Stimulated activated CD4-positive, alpha-beta T cell treated with anti-CD3 and anti-CD28 coated beads, Interleukin-12 subunit alpha, Interleukin-12 subunit beta, amount 100 ng/mL, for 4 hours (primary cell): ENCODE data around the gene GRID2.

ENCODE experiments used
- DNase-seq: peaks from one replicate; pipeline ENCODE4 v3.0.0-alpha.2; 2020

The GRID2 gene

GRCh38 chr4:92988301-92988700 lies 684.5 kb downstream of the GRID2 start:
- no peak for DNase-seq

DNA sequence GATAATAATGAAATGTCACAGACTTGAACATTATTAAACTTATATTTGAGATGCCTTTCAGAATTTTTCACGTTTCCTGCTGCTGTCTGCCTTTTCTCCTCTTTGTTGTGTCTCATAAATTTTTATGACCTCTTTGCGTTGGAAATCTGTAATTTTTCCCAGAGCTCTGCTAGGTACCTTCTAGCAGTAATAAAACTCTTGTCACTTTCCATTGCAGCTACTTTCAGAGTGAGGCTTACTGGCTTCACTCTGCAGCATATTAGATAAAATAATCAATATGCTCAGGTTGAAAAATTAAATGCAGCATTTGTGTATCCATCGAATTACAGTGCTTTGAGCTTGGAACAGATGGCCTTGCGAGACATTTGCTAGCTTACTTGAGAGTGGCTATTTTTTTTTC lies 689.0 kb downstream of the GRID2 start:
- DNase-seq = no peak

- no peak for DNase-seq
These were observed 691.0 kb downstream of the GRID2 start for GRCh38 chr4:92994727-92995126.

DNA sequence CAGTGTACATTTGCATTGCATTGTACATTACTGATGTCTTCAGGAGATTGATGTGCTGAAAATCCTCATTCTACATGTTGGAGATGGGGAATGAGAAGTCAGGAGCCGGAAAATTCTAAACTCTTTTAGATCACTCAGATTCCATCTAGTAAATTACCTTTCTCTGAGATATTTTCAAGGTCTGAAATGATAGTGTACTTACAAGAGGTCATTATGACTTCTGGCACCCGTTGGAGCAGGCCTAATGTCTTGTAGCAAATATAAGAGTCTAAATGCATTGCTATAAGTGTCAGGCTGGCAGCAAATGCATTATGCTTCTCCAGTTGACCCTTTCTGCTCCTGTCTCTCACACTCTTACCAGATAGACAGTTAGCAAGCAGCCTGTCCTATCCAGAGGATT lies 692.8 kb downstream of the GRID2 start:
- no peak for DNase-seq

GRCh38 chr4:93000910-93001309 lies 697.1 kb downstream of the GRID2 start:
- DNase-seq = no peak

DNA sequence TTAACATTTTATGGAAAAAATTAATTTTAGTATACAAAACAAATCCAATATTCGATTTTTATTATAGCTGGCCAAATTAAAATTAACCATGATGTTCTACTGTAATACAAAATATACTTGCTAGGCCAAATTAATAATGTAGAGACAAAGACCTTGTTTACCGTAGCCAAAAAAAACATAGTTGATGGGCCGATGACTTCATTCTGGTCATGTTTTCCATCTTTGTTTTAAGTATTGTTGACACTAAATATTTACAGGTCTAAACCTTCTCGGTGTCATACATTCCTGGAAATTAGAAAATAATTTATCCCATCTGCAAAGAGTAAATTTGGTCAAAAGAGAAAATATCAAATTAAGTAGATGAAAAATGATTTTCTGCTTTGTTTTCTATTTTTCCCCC lies 698.5 kb downstream of the GRID2 start:
- no peak for DNase-seq

DNA sequence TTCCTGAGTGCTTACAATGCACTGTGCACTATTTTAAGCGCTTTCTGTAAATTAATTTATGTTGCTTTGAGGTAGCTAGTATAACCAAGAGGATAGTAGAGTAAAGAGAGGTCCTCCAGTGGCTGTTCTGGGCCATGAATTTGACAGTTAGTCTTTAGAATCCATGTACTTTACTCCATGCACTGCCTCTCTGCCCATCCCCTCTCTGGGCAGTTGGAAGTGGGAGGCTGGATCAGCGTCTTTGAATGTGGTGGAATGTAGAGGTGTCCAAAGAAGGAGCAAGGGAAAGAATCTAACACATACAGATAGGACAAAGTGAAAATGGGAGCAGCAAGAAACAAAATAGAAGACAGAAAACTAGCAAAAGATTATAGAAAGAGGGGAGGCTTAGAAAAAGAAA lies 712.6 kb downstream of the GRID2 start:
- DNase-seq = no peak

DNA sequence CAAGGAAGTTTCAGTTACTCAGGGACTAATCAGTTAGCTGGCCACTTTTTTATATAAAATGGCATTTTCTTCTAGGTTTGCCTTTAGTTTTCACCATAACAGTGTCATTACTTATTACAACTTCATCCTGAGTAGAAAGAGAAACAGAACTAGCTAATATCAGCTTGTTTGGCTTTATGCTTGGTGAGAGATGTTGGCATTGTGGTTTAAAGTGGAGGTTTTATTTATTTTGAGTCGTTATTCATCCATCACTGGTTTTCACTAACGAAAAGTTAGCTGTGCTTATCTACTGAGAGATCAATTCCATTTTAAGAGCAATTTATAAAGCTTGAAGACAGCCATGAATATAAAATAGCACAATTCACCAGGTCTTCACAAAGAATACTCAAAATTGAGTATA lies 714.5 kb downstream of the GRID2 start:
- no peak for DNase-seq

GRCh38 chr4:93018806-93019205 lies 715.0 kb downstream of the GRID2 start:
- no peak for DNase-seq

- DNase-seq = no peak
These were observed 726.0 kb downstream of the GRID2 start for GRCh38 chr4:93029769-93030168.

GRCh38 chr4:93030670-93031069 lies 726.9 kb downstream of the GRID2 start:
- DNase-seq = no peak

GRCh38 chr4:93031431-93032098 lies 727.8 kb downstream of the GRID2 start:
- DNase-seq = no peak

DNA sequence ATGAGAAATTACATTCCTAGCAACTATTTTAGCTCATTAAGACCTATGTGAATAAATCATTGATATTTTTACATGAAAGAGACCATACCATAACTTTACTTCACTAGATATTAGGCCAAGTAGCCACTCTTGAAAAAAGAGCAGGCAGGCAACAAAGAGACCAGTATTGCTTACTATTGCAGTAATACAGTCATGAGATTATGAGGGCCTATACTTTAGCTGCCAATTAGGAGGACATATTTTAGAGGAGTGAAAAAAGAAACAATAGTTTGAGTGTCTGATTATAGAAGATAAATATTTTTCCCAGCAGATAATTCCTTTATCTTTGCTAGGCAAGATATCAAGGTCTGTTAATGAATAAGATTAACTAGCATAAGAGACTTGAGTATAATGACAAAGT lies 739.0 kb downstream of the GRID2 start:
- DNase-seq = no peak

DNA sequence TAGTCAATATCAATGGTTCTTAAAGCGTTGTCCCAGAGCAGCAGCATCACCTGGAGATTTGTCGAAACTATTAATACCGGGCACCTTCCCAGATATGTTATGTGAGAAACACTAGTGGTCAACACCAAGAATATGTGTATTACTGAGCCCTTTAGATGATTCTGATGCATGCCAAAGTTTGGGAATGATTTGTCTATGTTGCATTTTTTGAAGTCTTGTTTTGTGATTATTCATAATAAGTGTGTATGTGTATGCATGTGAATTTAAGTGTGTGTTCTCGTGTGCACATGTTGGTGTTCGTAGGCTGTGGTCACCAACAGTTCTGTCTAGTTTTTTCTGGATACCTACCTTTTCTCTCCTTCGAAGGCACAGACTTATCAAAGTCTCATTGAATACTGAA lies 749.4 kb downstream of the GRID2 start:
- no peak for DNase-seq

DNA sequence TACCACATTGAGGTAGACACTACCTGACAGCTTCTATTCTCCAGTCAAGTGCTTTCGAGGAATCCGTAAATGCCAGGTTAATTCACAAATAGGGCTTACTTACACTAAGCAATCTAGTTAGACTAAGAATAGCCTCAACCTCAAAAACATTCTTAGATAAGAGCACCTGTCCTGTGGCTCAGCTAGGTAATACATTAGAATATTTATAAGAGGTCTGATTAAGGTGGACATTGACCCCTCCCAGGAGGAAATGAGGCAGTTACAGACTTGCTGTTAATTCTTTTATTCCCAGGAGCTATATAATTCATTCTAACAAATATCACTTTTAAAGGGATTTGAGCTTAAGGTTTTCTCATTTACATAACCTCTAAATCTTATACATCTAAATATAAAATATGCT lies 758.1 kb downstream of the GRID2 start:
- no peak for DNase-seq

GRCh38 chr4:93063325-93063724 lies 759.6 kb downstream of the GRID2 start:
- DNase-seq = no peak

- no peak for DNase-seq
These were observed 762.0 kb downstream of the GRID2 start for GRCh38 chr4:93065790-93066189.

- DNase-seq = no peak
These were observed 763.0 kb downstream of the GRID2 start for GRCh38 chr4:93066749-93067148.

DNA sequence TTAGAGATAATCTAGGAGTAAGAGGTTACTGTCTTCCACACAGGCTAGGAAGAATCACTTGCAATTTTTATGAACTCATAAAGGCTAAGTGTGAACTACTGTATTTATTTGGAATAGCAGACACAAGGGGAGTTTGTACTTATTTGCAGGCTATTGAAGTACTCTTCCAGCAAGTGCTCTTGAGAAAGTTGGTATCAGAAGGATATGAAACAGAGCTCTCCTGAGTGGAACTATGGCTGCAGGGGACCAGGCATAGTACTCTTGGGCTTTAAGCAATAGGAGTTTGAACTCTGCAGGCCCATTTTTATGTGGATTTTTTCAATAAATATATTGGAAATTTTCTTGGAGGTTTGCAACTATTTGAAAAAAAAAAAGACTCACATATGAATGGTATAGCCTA lies 768.5 kb downstream of the GRID2 start:
- DNase-seq = no peak

GRCh38 chr4:93080316-93080715 lies 776.5 kb downstream of the GRID2 start:
- no peak for DNase-seq

- DNase-seq = no peak
These were observed 781.0 kb downstream of the GRID2 start for GRCh38 chr4:93084599-93085305.

DNA sequence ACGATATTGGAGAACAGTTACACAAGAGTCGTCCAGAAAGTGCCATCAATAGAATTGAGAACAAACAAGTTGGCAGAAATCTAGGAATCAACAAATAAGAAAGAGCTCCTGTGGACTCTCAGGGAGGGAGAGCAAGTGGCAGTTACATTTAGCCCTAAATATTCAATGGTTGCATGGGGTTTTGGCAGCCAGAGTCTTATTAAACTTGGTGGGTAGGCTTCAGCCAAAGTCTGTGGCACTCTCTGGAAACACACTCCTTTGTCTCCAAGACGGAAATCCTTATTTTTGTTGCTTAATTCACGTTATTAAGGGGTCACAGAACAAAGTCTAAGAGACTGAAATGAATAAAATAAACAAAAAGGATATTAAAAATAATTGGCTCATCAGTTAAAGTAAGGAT lies 782.6 kb downstream of the GRID2 start:
- DNase-seq = no peak

DNA sequence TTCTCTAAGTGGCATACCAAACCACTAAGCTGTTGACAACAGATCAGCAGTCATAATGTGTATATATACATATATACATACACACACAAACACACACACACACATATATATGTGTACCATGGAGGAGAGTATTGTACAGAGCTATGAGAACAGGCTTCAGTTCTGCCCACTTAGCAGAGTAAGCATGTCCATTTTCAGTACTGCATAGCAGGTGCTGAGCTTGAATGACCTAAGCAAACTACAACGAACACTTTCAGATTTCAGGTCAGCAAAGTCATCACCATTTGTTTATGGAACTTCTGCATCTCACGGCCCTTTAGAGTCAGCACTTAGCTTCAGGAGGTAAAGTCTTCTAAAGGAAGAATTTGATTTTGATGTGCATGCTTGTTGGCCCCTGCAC lies 789.0 kb downstream of the GRID2 start:
- no peak for DNase-seq

DNA sequence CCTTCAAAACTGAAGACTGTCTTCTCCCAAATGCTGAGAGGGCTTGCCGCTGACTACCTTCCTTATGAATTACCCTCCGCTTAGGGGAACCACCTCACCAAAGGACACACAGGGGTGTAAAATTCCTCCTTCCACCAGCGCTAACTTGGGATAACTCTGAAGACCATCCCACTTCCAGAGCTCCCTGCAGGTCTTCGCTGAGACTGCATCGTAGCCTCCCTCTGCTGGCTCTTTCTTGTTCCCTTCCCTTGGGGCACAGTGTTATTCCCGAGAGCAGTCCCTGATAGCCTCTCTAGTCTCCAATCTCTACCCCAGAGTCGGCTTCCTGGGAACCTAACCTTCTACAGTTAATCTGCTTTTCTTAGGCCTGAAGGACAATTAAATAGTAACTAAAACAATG lies 799.3 kb downstream of the GRID2 start:
- DNase-seq = no peak

GRCh38 chr4:93116624-93117023 lies 812.9 kb downstream of the GRID2 start:
- DNase-seq = no peak
